NCI-H524 treated with DMSO at 0.1 percent for 48 hours (cell line): Measurements from ENCODE around the gene RPS24.

Experiments used
- DNase-seq: peaks from one replicate; lab custom pipeline; 2025; lab: John Stamatoyannopoulos, UW

Gene RPS24

DNA sequence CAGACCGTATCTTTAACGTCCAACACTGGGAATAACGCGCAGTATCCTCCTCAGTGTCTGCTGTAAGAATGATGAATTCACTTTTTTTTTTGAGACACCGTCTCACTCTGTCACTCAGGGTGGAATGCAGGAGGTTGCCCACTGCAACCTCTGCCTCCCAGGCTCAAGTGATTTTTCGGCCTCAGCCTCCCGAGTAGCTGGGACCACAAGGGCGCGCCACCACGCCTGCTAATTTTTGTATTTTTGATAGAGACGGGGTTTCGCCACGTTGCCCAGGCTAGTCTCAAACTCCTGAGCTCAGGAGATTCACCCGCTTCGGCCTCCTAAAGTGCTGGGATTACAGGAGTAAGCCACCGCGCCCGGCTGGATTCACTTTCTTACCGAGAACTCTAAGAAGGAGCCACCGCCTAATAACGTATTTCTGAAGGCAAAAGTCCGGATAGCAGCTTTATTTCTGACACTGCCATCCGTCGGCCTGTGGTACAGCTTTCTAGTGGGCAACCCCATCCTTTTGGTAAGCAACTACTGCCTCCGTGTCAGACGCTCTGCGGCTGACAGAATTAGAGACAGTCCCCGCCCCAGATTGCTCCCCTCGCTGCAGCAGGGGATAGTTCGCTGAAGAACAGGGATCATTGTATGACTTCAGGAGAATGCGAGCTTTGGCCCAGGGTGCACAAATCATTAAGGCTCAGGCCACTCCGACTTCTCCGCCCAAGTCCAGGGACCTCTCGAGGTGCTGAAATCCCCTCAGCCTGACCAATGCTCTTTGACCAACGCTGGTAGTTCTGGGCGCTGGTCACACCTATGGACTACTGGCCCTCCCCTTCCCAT is 5.0 kb upstream of the RPS24 start:
- no peak for DNase-seq

DNA sequence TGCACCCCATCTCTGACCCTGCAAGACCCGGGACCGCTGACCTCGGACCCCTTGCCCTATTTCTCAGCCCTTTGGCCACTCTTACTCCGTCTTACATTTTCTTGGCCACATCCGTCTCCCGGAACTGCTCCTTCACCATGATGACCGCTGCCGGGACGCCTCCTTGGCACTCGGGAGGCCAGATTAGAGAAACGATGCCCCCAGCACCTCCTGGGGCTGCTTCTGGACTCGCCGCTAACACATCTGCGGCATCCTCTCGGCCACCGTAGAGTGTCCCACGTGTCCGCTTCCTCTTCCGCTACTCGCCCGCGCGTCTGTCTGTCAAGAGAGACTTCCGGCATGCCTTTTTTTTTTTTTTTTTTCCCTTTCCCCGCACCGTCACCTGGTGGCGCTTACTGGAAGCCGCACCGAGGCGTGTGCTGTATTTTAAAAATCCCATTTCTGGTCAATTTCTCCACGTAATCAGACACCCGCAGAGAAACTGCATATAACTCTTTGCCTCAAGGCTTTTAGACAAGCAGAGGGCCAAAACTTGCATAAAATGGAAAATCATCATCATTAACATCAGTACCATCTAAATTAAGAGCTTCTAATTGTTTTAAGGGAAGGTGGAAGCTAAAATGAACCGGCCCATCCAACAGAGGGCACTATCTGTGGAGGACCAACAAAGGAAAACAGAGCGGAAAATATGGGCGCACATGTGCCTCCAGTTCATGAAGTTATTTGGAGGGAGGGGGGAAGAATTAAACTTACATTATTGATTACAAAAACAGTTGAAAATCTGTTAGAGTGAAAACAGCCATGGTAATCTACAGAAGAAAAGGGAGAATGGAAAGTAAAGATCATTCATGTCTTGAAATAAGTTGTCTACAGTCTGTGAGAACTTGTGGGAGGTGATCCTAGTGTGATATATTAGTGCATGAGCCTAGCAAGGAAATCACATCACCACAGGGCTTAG is 4.1 kb upstream of the RPS24 start, which contains the start of gene POLR3A:
Gene POLR3A, minus strand, starts transcription at position 247 of the 958 bp plus-strand sequence. Its CDS starts 108 bp downstream, at position 139.
- peak; percentile 2 for DNase-seq

DNA sequence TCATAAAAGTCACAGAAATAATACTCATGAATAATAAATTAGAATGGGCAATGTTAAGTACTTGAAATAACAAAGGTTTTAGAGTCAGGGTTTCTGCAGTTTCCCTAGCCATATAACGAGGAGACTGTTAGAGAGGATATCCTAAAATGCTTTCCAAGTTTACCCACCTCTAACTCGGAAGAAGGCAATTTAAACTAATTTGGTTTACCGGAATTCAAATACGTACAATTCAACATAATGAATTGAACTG is 351 bp upstream of the RPS24 start:
- DNase-seq, result no peak

DNA sequence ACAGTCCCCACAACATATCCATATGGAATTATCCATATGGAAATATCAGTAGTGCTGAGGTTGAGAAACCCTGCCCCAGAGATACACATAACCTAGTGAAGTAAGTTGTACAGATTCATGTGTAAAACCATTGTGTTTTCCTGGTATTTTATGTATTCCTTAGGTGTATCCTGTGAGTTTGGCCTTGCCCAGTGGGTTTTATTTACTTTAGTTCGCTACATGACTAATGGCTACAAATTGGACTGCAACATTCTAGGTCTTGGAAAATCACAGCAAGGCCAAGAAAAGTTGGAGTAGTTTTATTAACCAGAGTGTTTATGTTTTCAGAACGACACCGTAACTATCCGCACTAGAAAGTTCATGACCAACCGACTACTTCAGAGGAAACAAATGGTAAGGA is 1.4 kb downstream of the RPS24 start:
- no peak for DNase-seq

DNA sequence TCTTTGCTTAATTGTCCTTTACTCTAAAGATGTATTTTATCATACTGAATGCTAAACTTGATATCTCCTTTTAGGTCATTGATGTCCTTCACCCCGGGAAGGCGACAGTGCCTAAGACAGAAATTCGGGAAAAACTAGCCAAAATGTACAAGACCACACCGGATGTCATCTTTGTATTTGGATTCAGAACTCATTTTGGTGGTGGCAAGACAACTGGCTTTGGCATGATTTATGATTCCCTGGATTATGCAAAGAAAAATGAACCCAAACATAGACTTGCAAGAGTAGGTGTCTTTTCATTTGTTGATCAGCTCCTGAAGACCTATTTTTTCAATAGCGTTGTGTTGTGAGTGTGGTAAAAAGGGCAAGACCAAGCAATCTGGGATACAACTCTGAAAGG is 1.8 kb downstream of the RPS24 start:
- no peak for DNase-seq

DNA sequence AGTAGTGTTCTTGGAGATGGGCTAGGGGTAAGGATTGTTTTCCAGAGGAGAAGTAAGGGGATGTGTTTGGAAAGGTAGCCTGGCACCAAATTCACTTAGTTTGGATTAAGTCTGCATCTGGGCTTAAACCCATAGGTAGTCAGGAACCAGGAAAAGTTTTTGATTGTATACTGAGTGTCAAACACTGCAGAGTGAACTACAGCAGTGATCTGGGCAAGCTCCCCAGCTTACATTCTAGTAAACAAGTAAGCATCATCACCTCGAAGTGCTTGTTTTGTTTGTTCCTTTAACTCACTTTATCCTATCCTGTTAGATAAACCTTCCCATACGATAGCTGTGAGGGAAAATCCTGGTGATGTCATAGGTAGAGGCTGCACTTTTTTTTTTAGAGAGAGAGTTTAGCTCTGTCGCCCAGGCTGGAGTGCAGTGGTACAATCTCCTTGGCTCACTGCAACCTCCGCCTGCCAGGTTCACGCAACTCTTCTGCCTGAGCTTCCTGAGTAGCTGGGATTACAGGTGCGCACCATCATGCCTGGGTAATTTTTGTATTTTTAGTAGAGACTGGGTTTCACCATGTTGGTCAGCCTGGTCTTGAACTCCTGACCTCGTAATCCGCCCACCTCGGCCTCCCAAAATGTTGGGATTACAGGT is 2.4 kb downstream of the RPS24 start:
- no peak for DNase-seq

DNA sequence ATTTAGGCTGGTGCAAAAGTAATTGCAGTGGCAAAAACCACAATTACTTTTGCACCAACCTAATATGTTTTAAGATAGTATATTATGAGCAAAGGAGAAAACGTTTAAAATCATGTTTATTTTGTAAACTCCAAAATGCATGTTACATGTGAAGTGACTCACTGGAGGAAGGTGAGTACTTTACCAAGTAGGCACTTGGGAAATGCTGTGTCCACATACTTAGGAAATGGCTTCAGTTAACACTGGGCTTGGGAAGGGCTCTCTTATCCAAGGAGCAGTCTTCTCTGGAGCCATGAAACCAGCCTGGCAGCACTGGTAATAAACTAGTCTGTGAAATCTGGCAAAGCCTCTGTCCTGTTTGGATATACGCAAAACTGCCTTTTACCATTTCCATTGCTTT is 4.4 kb downstream of the RPS24 start:
- DNase-seq, result no peak

DNA sequence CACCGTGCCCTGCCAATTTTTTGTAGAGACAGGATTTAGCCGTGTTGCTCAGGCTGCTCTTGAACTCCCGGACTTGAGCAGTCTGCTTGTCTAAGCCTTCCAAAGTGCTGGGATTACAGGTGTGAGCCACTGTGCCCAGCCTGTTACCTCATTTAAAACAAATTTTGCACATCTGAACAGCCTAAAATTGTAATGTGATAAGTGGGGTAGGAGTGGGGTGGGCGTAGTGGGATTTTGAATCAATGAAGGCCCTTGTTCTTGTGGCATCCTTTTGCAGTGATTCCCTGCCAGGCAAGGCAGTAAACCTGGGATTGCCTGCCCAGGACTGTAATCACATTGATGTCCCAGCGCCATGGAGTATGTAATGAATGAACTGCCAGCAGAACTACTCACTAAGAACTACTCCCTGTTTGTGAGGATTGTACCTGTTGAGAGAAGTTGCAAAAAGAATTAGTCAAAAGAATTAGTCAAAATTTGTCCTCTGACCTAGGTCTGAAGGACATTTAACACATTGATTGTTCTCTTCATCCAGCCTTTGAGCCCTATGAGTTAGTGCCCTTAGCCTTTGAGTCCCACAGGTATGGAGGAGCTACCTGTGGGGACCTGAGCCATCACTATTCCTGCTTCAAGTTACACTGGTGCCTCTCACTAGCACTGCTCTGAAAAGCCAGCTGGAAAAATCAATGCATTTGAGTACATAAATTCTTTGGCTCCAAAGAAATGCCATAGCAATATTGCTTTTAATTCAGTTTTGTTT is 5.3 kb downstream of the RPS24 start:
- DNase-seq, result no peak

DNA sequence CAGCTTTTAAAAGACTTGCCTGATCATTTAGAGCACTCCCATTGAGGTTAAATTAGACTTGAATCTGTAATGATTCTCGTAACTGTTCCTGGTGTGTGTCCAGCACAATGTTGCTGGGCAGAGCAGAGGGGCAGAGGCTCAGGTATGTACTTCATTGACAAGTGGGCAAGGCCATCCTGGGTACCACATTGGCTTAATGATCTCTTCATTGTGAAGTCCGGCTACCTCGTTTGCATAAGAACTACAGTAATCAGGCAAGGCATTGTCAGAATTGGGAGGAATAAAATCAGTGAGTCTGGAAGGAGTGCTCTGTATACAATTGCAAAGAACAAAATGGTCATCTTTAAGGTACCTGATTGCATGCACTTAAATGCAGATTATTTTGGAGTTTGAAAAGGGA is 6.1 kb downstream of the RPS24 start:
- no peak for DNase-seq

DNA sequence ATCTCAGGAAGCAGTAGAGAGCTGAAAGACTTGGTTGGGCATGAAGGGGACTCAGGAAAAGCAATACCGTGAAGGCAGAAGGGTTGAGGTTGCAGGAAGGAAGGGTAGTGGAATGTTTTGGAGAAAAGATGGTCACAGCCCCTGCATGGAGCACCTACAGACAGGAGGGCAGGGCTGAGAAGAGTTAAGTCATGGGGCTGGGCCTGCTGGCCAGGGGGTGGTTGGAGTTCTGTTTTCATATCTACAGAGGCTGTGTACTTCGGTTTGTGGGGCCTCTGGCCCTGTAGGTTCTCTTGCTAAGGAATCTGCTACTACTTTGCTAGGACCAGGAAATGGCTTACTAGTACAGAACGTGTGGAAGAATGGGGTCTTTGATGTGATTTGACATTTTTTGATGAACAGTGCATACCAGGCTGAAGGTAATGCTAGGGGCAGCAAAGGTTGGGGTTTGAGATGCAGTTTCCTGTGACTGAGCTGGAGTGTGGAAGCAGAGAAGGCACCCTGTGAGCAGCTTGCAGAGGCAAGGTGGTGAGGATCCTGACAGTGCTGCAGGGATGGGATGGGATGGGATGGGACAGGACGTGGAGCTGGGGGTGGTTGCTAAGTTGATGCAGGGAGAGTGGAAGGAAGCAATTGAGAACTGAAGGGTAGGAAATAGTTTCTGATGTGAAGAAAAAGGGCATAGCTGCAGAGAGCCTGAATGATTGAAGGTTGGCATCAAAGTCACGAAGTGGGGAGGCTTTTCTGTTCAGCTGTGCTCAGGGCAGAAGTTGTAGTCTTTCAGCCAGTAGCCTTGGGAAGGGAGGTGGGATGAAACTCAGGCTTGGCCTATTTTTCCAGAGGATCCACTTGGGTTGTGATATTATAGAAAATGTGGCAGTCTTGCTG is 7.8 kb downstream of the RPS24 start:
- DNase-seq, result no peak

DNA sequence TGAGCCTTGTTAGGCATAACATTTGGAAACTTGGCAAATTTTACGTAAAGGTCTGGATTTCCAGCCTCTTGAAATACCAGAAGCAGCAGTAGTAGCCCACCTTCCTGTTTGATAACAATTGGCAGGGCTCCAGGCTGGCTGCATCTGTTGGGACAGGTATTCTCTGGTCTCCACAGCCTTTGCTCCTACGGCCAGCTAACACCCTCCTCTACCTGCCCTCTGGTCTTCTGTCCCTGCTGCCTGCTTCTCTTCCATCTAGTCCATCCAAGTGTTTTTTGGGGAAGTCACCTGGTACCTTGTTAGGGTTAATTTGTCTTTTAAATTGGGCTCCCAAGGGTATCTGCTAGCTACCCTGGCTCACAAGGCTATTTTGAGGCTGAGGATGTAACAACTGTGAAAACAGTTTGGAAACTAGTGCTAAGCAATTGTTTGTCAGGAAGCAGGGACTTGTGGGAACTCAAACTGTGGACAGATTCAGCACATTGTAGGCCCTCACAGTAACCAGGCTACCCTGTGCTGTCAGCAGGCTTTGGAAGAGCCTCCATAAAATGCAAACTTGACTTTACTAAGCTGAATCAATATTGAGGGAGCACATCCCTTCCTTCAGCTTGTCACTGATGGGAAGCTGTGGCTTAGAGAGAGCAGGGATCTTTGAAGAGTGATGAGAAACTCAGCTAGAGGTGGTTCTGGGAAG is 8.5 kb downstream of the RPS24 start:
- no peak for DNase-seq

DNA sequence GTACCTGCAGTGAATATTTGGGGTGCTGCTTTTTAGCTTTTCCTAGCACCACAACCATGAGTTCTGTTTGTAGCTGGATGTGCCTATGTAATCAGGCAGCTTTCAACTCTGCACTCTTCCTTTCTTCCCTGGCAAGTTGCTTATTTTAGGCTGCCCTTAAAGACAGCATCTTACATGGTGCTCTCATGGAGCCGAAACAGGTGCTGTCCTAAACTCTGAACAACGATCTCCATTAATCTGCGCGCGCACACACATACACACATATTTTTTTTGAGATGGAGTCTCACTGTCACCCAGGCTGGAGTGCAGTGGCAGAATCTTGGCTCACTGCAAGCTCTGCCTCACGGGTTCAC is 9.1 kb downstream of the RPS24 start:
- DNase-seq, result no peak

DNA sequence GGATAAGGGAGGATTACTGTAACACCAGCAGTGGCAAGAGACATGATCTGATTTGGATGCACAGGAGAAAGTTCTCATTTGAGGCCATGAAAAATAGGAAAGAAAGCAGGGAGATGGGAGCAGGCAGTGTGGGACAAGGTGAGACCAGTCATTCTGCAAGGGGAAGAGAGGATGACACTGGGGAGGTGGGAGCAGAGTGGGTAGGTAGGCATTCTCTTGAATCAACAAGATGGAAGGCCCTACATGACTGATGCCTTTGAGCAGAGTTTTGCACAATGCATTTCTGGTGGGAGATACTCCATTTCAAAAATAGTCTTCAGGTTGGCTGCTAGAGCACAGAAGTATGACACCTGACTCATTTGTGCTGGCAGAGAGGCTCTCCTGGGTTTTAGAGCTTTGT is 10.5 kb downstream of the RPS24 start:
- DNase-seq, result no peak

DNA sequence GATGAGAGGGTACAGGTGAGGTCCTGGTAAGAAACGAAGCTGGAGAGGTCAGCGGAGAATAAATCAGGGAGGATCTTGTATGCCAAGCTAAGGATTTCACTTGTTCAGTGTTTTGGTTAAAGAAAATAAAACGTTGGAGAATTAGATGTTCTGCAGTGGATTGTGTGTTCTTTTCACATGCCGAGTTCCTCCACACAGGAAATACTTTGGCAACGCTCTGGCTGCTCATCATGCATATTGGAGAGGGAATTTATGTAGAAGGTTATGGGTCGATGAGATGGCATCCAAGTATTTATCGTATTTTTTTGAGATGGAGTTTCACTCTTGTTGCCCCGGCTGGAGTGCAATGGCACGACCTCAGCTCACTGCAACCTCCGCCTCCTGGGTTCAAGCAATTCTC is 11.0 kb downstream of the RPS24 start:
- DNase-seq, result no peak

DNA sequence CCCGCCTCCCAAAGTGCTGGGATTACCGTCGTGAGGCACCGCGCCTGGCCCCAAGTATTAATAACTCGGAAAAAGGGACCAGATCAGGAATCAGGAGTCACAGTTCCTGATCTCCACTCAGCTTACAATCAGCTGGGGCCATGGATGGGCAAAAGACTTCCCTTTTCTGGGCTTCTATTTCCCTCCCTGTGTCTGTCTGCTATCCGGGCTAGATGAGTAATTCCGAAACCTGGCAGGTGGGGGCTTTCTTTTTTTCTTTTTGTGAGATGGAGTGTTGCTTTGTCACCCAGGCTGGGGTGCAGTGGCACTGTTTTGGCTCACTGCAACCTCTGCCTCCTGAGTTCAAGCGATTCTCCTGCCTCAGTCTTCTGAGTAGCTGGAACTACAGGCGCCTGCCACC is 11.6 kb downstream of the RPS24 start:
- DNase-seq, result no peak

DNA sequence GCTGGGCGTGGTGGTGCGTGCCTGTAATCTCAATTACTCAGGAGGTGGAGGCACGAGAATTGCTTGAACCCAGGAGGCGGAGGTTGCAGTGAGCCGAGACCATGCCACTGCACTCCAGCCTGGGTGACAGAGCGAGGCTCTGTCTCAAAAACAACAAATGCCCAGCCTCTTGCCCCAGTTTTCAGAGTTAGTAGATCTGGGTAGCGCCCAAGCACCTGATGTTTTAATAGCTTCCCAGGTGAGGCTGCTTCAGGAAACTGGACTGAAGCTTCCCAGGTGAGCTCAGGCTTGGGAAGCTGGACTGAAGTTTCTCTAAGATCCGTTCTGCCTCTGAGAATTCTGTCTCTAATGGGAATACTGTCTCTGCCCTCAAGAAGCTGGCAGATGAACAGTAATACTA is 12.2 kb downstream of the RPS24 start:
- no peak for DNase-seq

DNA sequence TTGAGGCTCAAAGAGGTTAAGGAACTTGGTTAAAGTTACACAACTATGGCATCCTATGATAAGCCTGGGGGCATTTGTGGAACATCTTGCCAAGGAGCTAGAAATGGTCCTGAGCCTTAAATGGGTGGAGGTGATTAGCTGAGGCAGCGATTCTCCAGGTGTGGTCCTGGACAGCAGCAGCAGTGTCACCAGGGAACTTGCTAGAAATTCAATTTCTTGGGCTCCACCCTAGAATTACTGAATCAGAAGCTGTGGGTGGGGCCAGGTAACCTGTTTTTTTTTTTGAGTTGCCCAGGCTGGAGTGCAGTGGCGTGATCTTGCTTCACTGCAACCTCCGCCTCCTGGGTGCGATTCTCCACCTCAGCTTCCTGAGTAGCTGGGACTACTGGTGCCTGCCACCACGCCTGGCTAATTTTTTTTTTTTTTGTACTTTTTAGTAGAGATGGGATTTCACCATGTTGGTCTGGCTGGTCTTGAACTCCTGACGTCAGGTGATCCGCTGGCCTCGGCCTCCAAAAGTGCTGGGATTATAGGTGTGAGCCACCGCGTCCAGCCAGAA is 13.1 kb downstream of the RPS24 start:
- no peak for DNase-seq

DNA sequence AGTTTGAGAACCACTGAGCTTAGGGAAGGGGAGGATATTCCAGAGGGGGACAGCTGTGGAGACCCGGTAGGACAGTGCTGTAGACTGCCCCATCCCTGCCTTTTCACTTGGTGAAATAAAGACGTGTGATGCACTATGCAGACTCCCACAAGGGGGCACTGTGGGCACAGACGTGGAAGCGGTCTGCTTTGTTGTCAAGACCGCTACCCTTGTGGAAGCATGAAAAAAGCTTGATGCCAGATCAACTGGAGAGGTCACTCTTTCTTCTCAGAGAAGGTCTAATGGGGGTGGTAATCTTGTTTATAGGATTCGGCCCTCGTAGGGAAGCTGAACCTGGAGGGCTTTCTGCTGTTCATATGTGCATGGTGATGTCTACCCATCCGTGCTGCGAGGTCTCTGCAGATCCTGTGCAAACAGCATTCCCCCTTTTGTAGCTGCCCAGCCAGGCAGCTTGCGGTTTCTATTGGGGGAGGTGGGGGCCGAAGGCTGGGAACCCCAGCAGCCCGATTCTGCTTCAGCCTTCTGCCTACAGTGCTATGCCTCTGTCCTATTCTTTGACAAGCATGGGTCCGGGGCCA is 13.7 kb downstream of the RPS24 start:
- DNase-seq, result peak; percentile 46

DNA sequence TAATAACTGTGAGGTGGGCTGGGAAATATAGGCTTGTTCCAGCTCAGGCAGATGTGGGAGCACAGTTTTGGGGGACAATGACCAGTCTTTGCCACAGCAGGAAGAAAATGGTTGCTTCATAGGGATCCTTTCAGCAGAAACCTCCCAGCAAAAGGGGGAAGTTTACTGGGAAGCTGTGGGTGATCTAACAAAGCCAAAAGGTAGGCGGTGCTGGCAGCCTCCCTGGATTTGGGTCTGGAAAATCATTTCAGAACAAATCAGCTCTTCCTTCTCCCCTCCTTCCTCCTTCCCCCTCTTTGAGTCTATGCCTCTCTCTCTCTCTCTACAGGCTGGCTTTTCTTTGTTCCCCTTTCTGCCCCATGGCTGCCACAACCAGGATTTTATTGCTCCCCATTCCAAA is 16.2 kb downstream of the RPS24 start:
- DNase-seq, result no peak
